Measurements from ENCODE around the gene GPR45. TPM values are rescaled to one million over a fixed set of nuclear protein-coding genes. Genes with fewer than 3 reads are reported as not detected.

The GPR45 gene
- total and polyA plus RNA-seq, 2 experiments from 2014 or later = not detected

DNA sequence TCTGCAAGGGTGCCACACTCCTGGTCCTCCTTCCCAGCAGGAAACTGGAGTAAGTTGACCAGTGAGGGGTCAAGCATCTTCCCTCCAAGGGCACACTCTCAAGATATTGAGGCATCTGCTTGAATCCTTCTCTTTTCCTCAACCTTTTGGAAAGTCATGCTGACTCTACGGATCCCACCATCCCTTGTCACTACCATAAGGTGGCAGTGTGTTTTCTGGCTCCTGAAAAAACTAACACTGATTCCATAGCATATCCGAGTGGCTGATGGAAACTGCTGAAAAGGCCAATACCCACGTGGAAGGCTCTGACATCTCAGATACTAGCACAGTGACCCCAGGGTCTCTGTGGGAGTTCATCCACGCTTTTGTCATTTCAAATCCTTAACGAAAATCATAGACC is 37.1 kb downstream of the GPR45 start:
- H3K27ac ChIP-seq = no peak overlapping the region
- H3K36me3 ChIP-seq = peaks cover 23% of the 10 kb centered on the region
- H3K4me3 ChIP-seq = no peak overlapping the region
- H3K9me3 ChIP-seq (ENCODE audit: low read depth) = no peaks in the 10 kb centered on the region
- TF ChIP-seq, protein P1, sequence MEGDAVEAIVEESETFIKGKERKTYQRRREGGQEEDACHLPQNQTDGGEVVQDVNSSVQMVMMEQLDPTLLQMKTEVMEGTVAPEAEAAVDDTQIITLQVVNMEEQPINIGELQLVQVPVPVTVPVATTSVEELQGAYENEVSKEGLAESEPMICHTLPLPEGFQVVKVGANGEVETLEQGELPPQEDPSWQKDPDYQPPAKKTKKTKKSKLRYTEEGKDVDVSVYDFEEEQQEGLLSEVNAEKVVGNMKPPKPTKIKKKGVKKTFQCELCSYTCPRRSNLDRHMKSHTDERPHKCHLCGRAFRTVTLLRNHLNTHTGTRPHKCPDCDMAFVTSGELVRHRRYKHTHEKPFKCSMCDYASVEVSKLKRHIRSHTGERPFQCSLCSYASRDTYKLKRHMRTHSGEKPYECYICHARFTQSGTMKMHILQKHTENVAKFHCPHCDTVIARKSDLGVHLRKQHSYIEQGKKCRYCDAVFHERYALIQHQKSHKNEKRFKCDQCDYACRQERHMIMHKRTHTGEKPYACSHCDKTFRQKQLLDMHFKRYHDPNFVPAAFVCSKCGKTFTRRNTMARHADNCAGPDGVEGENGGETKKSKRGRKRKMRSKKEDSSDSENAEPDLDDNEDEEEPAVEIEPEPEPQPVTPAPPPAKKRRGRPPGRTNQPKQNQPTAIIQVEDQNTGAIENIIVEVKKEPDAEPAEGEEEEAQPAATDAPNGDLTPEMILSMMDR (IDR thresholded peaks at IDR 0.05; ENCODE audit: low read depth, low read length) = no peak
- no peaks in the 10 kb centered on the region for H3K27me3 ChIP-seq
- no peaks in the 10 kb centered on the region for H3K4me1 ChIP-seq (ENCODE audit: low read depth)
- DNase-seq (ENCODE audit: low read depth in 1 of 2, low spot score in 1 of 2) = no peak

DNA sequence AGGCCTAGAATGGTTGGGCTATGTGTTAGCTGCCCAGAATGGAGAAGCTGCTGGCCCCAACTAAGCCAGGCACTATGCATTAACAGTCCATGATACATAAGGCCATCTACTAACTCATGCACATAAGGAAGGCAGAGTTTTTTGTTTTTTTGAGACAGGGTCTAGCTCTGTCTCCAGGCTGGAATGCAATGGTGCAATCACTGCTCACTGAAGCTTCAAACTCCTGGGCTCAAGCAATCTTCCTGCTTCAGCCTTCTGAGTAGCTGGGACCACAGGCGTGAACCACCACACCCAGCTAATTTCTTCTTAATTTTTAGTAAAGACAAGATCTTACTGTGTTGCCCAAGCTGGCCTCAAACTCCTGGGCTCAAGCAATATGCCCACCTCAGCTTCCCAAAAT is 37.6 kb downstream of the GPR45 start:
- DNase-seq (ENCODE audit: low read depth in 1 of 2, low spot score in 1 of 2) = no peak
- no peak overlapping the region for H3K4me3 ChIP-seq
- H3K9me3 ChIP-seq (ENCODE audit: low read depth) = no peaks in the 10 kb centered on the region
- TF ChIP-seq, protein P1 (IDR thresholded peaks at IDR 0.05; ENCODE audit: low read depth, low read length) = no peak
- H3K27me3 ChIP-seq = no peaks in the 10 kb centered on the region
- H3K4me1 ChIP-seq (ENCODE audit: low read depth) = no peaks in the 10 kb centered on the region
- H3K27ac ChIP-seq = no peak overlapping the region
- H3K36me3 ChIP-seq = peaks cover 23% of the 10 kb centered on the region

DNA sequence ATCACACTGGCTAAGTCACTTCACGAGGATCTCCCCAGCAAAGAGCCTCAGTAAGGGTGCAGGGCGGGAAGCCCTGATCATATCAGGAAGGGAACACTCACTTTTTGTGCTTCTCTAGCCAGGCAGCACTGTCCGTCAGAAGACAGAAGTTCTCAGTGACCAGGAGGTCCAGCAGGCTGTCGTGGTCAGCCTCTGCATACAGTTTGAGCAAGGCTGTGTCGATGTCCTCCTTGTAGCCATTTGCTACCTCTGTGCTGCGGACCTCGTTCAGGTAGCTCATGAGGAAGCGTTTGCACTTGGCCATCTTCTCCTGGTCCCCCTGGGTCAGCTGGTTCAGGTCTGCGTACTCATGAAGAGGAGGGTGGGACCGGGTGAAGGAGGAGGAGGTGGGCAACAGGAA is 38.7 kb downstream of the GPR45 start:
- no peak overlapping the region for H3K27ac ChIP-seq

DNA sequence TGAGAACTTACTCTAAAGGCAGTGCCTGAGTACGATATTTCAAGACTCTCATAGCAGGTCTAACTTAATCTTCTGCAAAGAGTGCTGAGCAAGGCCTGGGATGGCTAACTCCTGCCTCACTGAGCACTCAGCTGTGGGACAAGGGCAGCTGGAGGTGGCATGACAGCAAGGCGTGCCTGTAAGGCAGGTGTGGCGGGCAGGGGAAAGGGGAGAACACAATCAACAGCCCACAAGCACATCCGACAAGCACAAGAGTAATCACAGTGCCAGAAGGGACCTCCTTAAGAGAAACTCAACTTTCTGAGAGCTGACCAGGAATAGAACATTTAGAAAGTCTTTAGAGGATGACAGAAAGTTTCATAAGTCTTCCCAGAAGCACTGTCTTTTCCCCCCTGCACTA is 42.0 kb downstream of the GPR45 start:
- H3K4me3 ChIP-seq = no peak overlapping the region
- TF ChIP-seq, protein P1 (IDR thresholded peaks at IDR 0.05; ENCODE audit: low read depth, low read length) = no peak
- peaks cover 8% of the 10 kb centered on the region for H3K36me3 ChIP-seq

More for the DNA sequence above, 38.7 kb downstream of the GPR45 start:
- DNase-seq (ENCODE audit: low read depth in 1 of 2, low spot score in 1 of 2) = no peak
- H3K4me3 ChIP-seq = no peak overlapping the region
- peaks cover 21% of the 10 kb centered on the region for H3K36me3 ChIP-seq
- TF ChIP-seq, protein P1 (IDR thresholded peaks at IDR 0.05; ENCODE audit: low read depth, low read length) = no peak
- H3K9me3 ChIP-seq (ENCODE audit: low read depth) = no peaks in the 10 kb centered on the region
- no peaks in the 10 kb centered on the region for H3K27me3 ChIP-seq
- H3K4me1 ChIP-seq (ENCODE audit: low read depth) = no peaks in the 10 kb centered on the region

DNA sequence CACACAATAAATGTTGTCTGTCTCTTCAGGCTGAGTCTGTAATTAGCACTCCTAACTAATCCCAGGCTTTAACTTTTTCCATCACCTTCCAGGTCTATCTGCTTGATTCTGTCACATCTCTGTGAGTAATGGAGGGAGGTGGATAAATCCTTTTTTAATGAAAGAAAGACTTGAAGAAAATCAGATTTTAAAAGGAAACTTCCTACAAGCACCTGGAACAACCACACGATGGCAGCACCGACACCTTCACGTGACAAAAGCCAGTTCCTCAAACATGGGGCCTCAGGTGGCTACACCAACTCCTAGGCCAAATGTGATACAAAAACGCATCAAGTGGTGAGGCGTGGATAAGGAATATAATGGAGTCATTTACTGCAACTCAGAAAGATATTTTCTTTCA is 46.1 kb downstream of the GPR45 start:
- peaks cover 12% of the 10 kb centered on the region for H3K36me3 ChIP-seq
- no peak overlapping the region for H3K27ac ChIP-seq
- no peaks in the 10 kb centered on the region for H3K9me3 ChIP-seq (ENCODE audit: low read depth)
- H3K27me3 ChIP-seq = no peaks in the 10 kb centered on the region
- H3K4me3 ChIP-seq = no peak overlapping the region
- H3K4me1 ChIP-seq (ENCODE audit: low read depth) = no peaks in the 10 kb centered on the region
- peak; percentile 51 to 64 for DNase-seq (ENCODE audit: low read depth in 1 of 2, low spot score in 1 of 2)
- TF ChIP-seq, protein P1 (IDR thresholded peaks at IDR 0.05; ENCODE audit: low read depth, low read length) = peak; percentile 52

More for the DNA sequence above, 42.0 kb downstream of the GPR45 start:
- H3K27ac ChIP-seq = no peak overlapping the region
- no peaks in the 10 kb centered on the region for H3K4me1 ChIP-seq (ENCODE audit: low read depth)
- no peaks in the 10 kb centered on the region for H3K9me3 ChIP-seq (ENCODE audit: low read depth)
- DNase-seq (ENCODE audit: low read depth in 1 of 2, low spot score in 1 of 2) = no peak
- H3K27me3 ChIP-seq = no peaks in the 10 kb centered on the region

DNA sequence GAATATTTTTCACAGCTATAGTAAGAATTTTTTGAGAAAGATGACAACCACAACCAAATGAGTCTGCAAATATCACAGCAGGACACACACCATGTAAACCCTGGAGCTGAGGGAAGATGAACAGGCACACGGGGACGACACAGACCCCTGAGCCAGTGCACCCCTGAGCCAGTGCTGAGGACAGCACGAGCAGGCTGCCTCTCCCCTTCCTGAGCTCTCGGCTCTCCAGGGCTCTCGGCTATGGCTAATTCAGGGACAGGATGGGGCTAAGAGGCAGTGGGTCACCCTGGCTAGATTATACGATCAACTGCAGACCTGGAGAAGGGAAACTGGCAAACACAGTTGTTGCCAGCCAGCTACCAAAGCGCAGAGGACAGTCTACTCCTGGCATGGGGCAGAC is 46.6 kb downstream of the GPR45 start:
- Histone ChIP-seq H3K9me3 (ENCODE audit: low read depth) (no peaks in the 10 kb centered on the region), H3K4me1 (ENCODE audit: low read depth) (no peaks in the 10 kb centered on the region), H3K4me3 (no peak overlapping the region), H3K27me3 (no peaks in the 10 kb centered on the region), H3K36me3 (peaks cover 10% of the 10 kb centered on the region), H3K27ac (no peak overlapping the region)
- TF ChIP-seq, protein P1 (IDR thresholded peaks at IDR 0.05; ENCODE audit: low read depth, low read length) = no peak
- DNase-seq (ENCODE audit: low read depth in 1 of 2, low spot score in 1 of 2) = no peak
